Heart right ventricle (tissue), 16 donors: ENCODE results near the gene ECPAS. TPM values are rescaled to one million over a fixed set of nuclear protein-coding genes. Genes with fewer than 3 reads are reported as not detected.
A peak's percentile ranks its signal among the peaks of the same experiment; 100 is the strongest.

Experiments used
- ATAC-seq, 8 donors: fragments of 200-7000 bp; cut with Tn5 transposase; one replicate each; pipeline ENCODE4 v1.9.1; 2020; ENCODE audit warnings: mild to moderate bottlenecking in 8 of 8, moderate library complexity in 8 of 8, moderate number of reproducible peaks in 1 of 8
- DNase-seq, 2 donors: peaks; one replicate each; pipeline ENCODE4 v3.0.0-alpha.2; 2020
- H3K27ac ChIP-seq, 10 donors: fragments of 200-600 bp; sonication (generic) in 2 of 10; one replicate each; pipeline versions ENCODE4 v1.5.0 to v1.8.0; 2020 to 2022; ENCODE audit warnings: mild to moderate bottlenecking in 3 of 10
- H3K27me3 ChIP-seq, 7 donors: fragments of 200-600 bp; one replicate each; pipeline ENCODE4 v1.8.0; 2021 to 2022; ENCODE audit warnings: mild to moderate bottlenecking in 2 of 7
- H3K36me3 ChIP-seq, 9 donors: fragments of 200-600 bp; sonication (generic) in 1 of 9; one replicate each; pipeline versions ENCODE4 v1.5.0 to v1.8.0; 2020 to 2022; ENCODE audit warnings: mild to moderate bottlenecking in 2 of 9
- H3K4me1 ChIP-seq, 9 donors: fragments of 200-600 bp; sonication (generic) in 1 of 9; one replicate each; pipeline versions ENCODE4 v1.5.0 to v1.8.0; 2020 to 2022; ENCODE audit warnings: mild to moderate bottlenecking in 4 of 9
- H3K4me3 ChIP-seq, 10 donors: fragments of 200-600 bp; sonication (generic) in 2 of 10; one replicate each; pipeline versions ENCODE4 v1.5.0 to v1.8.0; 2020 to 2022; ENCODE audit warnings: mild to moderate bottlenecking in 7 of 10, moderate library complexity in 2 of 10
- H3K9me3 ChIP-seq, 11 donors: fragments of 200-600 bp in 10 of 11; sonication (generic) in 2 of 11; one replicate each; pipeline versions ENCODE4 v1.5.0 to v1.8.0; 2013 to 2022; ENCODE audit warnings: mild to moderate bottlenecking in 2 of 11, control low read depth in 1 of 11, moderate library complexity in 1 of 11
- WGBS, 2 donors: extraction: QIAGEN DNeasy Blood & Tissue Kit; methylation state at CpG; one replicate each; pipeline ENCODE4 v1.1.7; 2013; ENCODE audit warnings: inconsistent platforms in 1 of 2; 5-methylcytosine and 5-hydroxymethylcytosine counted together
- intact Hi-C, 10 donors: fragments of 100-400 bp; cut with DNase I; formaldehyde crosslinking; loops; one replicate each; pipeline versions ENCODE4 v1.11.1 to v1.14.2; 2022
- polyA plus RNA-seq, 2 donors: library from polyadenylated mRNA; stranded (reverse); fragments of 200-250 nt; gene quantifications; one replicate each; pipeline ENCODE4 v1.2.3, GENCODE V29; 2013
- total RNA-seq, 10 donors: library from RNA; stranded (reverse); fragmentation: NEBNext Ultra II Directional in 3 of 10; extraction: Animal tissue kit (Norgen Biotek cat#: 25700) in 3 of 10; gene quantifications; one replicate each; pipeline versions ENCODE4 v1.2.1 to v1.2.4, GENCODE V29; 2021 to 2023
- TF ChIP-seq, protein P1 (sequence below), 9 donors: fragments of 200-600 bp; sonication (generic) in 2 of 9; IDR thresholded peaks; one replicate each; pipeline versions ENCODE4 v1.5.0 to v1.8.0; 2021 to 2022; ENCODE audit warnings: antibody characterized with exemption in 9 of 9, mild to moderate bottlenecking in 5 of 9, moderate library complexity in 1 of 9
- donor health status: Arrhythmogenic right ventricular cardiomyopathy.
- donor health status: ischemic (EF 13 %, LVEDD 7.1; RV severe dilation, severe dysfunction).
- donor health status: healthy with polysubstance abuse.
- donor health status: DM: no; HTN: yes; CAD: no.
- donor health status: DM: no; HTN: no; CAD: no.
- donor health status: ischemic (EF 25% LVEDD 6.9; RV normal size, moderate dysfunction).
- donor health status: ischemic (EF 25% LVEDD 5.7; RV mildly dilated, moderate dysfunction).
- donor health status: healthy.
- donor health status: DM: yes; HTN: yes; CAD: no.
- donor health status: Ischemic cardiomyopathy.
- donor health status: ischemic (EF 35%, LVEDD 5.7; RV mildly dilated, moderate dysfunction).
- donor health status: nonischemic (EF 11% LVEDD 7.7; RV severe dilation, severe dysfunction).
- donor health status: DM: yes; HTN: yes; CAD: no.
- donor health status: PGD.
- donor health status: ischemic (EF 29% LVEDD 5.4; RV normal size, mild dysfunction).
- donor health status: nonischemic (EF 23%, LVEDD 6.1; RV moderate dilation, normal function).

The ECPAS gene
- total and polyA plus RNA-seq, 12 donors: 20.6 to 128 (median 108) TPM

DNA sequence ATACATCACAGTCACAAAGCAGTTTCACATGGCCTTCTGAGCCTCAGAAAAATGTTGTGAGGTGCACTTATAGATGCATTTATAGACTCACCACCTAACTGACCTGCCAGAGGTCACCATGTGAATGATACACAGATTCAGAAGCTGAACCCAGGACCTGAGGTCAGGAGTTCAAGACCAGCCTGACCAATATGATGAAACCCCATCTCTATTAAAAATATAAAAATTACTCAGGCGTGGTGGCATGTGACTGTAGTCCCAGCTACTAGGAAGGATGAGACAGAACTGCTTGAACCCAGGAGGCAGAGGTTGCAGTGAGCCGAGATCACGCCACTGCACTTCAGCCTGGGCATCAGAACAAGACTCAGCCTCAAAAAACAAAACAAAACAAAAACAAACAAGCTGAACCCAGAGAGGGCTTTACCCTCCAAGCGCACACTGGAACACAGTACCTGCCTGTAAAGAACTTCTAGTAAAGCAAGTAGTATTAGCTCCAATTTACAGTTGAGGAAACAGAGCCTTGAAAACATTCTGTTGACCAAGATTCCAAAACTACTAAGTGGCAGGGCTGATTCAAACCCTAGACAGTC lies 16.3 kb downstream of the ECPAS start:
- DNase-seq: no peak
- ATAC-seq: no peak
- intact Hi-C loops: no loop called here
- Histone ChIP-seq H3K36me3 (no peaks in the 10 kb centered on the region), H3K27ac (no peak overlapping the region), H3K4me1 (peaks cover 0 to 31% (median 11%) of the 10 kb centered on the region in 9 donors), H3K9me3 (no peaks in the 10 kb centered on the region), H3K4me3 (no peak overlapping the region), H3K27me3 (no peaks in the 10 kb centered on the region)
- TF ChIP-seq, protein P1, sequence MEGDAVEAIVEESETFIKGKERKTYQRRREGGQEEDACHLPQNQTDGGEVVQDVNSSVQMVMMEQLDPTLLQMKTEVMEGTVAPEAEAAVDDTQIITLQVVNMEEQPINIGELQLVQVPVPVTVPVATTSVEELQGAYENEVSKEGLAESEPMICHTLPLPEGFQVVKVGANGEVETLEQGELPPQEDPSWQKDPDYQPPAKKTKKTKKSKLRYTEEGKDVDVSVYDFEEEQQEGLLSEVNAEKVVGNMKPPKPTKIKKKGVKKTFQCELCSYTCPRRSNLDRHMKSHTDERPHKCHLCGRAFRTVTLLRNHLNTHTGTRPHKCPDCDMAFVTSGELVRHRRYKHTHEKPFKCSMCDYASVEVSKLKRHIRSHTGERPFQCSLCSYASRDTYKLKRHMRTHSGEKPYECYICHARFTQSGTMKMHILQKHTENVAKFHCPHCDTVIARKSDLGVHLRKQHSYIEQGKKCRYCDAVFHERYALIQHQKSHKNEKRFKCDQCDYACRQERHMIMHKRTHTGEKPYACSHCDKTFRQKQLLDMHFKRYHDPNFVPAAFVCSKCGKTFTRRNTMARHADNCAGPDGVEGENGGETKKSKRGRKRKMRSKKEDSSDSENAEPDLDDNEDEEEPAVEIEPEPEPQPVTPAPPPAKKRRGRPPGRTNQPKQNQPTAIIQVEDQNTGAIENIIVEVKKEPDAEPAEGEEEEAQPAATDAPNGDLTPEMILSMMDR (IDR thresholded peaks at IDR 0.05): no peak
- WGBS, 2 donors: 92 to 94% methylated on average over 4 of the region's 4 CpGs

DNA sequence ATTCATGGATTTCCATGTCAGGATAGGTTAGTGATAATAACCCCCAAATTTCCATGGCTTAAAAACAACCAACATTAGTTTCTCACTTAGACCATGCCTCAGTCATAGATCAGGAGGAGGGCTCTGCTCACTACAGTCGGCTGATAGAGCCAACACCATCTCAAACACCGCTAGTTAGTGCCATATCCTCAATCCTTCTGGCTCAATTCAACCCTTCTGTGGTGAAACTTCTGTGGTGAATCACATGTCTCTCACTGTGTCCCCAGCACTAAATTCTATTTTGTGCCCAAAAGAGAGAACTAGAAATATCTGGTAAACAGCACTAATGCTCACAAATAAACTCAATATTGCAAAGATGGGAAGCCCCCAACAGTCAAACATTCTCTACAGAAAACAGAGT lies 21.1 kb downstream of the ECPAS start:
- Histone ChIP-seq H3K27me3 (no peaks in the 10 kb centered on the region), H3K36me3 (peaks cover 0 to 7% (median 0%) of the 10 kb centered on the region in 9 donors), H3K27ac (no peak overlapping the region), H3K9me3 (peaks cover 0 to 16% (median 10%) of the 10 kb centered on the region in 11 donors), H3K4me3 (no peak overlapping the region), H3K4me1 (peaks cover 0 to 36% (median 20%) of the 10 kb centered on the region in 9 donors)
- ATAC-seq: no peak
- TF ChIP-seq, protein P1 (IDR thresholded peaks at IDR 0.05): no peak
- 91 to 95% methylated on average over 2 of the region's 2 CpGs for WGBS, 2 donors
- DNase-seq: no peak
- intact Hi-C loops: no loop called here

DNA sequence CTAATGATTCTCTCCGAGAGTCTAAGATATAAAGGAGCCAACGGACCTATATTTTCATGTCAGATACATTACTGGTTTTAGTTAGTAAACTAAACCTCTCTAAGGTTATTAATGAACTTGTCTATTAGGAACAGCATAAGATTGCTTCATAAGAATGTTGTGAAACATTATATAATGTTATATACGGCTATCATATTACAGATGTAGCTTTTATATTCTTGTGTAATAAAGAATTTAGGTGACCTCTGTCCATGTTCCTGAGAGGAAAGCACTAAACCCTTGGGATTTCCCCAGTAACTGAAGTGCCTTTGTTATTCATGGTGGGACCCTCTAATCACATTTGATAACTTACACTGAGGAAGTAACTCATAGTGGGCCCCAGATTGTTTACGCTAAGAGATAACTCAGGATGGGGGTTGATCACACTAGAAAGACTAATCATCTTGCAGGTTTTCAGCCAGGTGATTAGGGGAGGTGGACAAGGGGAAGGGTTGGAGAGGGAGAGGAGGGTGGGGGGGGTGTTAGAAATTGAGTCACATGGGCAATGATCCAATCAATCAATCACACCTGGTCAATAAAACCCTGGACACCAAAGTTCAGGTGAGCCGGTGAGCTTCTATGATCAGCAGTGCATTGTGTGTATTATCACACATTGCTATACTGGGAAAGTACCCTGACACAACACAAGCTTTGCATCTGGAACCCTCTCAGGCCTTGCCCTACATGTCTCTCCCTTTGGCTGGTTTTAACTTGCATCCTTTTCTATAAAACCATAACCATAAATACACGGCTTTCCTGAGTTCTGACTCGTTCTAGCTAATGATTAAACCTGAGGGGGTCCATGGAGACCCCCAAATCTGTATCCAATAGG lies 25.8 kb downstream of the ECPAS start:
- H3K4me1 ChIP-seq: peaks cover 3 to 58% (median 43%) of the 10 kb centered on the region in 9 donors
- TF ChIP-seq, protein P1 (IDR thresholded peaks at IDR 0.05): no peak
- peaks cover 0 to 7% (median 0%) of the 10 kb centered on the region in 9 donors for H3K36me3 ChIP-seq
- DNase-seq: no peak
- no peaks in the 10 kb centered on the region for H3K27me3 ChIP-seq
- no peak overlapping the region for H3K4me3 ChIP-seq
- WGBS, 2 donors: 62 to 76% methylated on average over 7 of the region's 7 CpGs
- H3K9me3 ChIP-seq: peaks cover 0 to 16% (median 10%) of the 10 kb centered on the region in 11 donors
- no peak overlapping the region for H3K27ac ChIP-seq
- intact Hi-C loops: no loop called here
- no peak for ATAC-seq

DNA sequence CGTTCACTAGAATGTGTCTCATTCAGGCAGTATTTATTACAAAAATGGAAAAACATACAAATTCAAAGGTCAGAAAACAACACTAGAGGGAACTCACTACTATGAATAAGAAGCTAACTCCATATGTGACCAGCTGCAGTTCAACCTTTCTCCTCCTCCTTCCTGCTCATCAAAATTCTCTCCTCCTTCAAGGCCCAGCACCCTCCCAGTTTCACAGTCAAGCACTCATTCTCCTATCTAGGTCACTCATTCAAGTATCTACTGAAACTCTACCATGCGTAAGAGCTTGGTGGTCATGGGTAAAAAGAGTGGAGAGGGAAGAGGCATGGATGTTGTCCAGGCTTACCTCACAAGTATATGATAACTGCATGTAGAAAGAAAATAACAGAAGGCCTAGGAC lies 27.7 kb downstream of the ECPAS start:
- Histone ChIP-seq H3K36me3 (peaks cover 0 to 4% (median 0%) of the 10 kb centered on the region in 9 donors), H3K27me3 (no peaks in the 10 kb centered on the region), H3K4me1 (peaks cover 3 to 71% (median 49%) of the 10 kb centered on the region in 9 donors), H3K27ac (peak overlapping the region in 3 of 10 donors; percentile 9 to 36 (median 19)), H3K9me3 (peaks cover 0 to 9% (median 4%) of the 10 kb centered on the region in 11 donors), H3K4me3 (no peak overlapping the region)
- intact Hi-C loops: no loop called here
- ATAC-seq (peak in 6 of 8 donors; percentile 36 to 76 (median 66)), DNase-seq (no peak)
- 44 to 47% methylated on average over 2 of the region's 2 CpGs for WGBS, 2 donors
- TF ChIP-seq, protein P1 (IDR thresholded peaks at IDR 0.05): peak in 1 of 9 donors; percentile 8
